Tibial nerve (tissue), 4 donors: ENCODE results near the gene SOWAHB. TPM values are rescaled to one million over a fixed set of nuclear protein-coding genes. Genes with fewer than 3 reads are reported as not detected.

ENCODE experiments used
- DNase-seq, 2 donors: peaks; one replicate each; pipeline ENCODE4 v3.0.0-alpha.2; 2019; ENCODE audit warnings: low spot score in 2 of 2
- H3K27ac ChIP-seq, 4 donors: fragments of 200-600 bp; sonication (generic) in 3 of 4; one replicate each; pipeline ENCODE4 v1.5.1; 2017 to 2019; ENCODE audit warnings: mild to moderate bottlenecking in 1 of 4
- H3K27me3 ChIP-seq, 2 donors: fragments of 200-600 bp; sonication (generic) in 1 of 2; one replicate each; pipeline versions ENCODE4 v1.5.1 to v1.6.0; 2017 to 2019
- H3K36me3 ChIP-seq, 3 donors: fragments of 200-600 bp; sonication (generic); one replicate each; pipeline ENCODE4 v1.5.1; 2018 to 2019
- H3K4me1 ChIP-seq, 4 donors: fragments of 200-600 bp; sonication (generic) in 3 of 4; one replicate each; pipeline ENCODE4 v1.5.1; 2017 to 2019
- H3K4me3 ChIP-seq, 4 donors: fragments of 200-600 bp; sonication (generic) in 3 of 4; one replicate each; pipeline ENCODE4 v1.5.1; 2017 to 2019; ENCODE audit warnings: mild to moderate bottlenecking in 1 of 4, moderate library complexity in 1 of 4
- H3K9me3 ChIP-seq, 4 donors: fragments of 200-600 bp; sonication (generic) in 3 of 4; one replicate each; pipeline ENCODE4 v1.5.1; 2017 to 2019
- CTCF ChIP-seq, 5 experiments: fragments of 200-600 bp in 3 of 5; fragments of 450-650 bp in 2 of 5; sonication (generic) in 3 of 5; IDR thresholded peaks; one replicate each; pipeline ENCODE4 v1.5.1; 2016 to 2019; ENCODE audit warnings: antibody characterized with exemption in 5 of 5, mild to moderate bottlenecking in 3 of 5, moderate library complexity in 2 of 5
- EP300 ChIP-seq, 2 donors: sonication (generic); formaldehyde crosslinking; IDR thresholded peaks; one replicate each; pipeline ENCODE4 v1.6.1; 2017; ENCODE audit warnings: antibody characterized with exemption in 2 of 2, mild to moderate bottlenecking in 1 of 2
- POLR2A ChIP-seq, 2 donors: fragments of 450-650 bp; IDR thresholded peaks; one replicate each; pipeline ENCODE4 v1.6.1; 2017; ENCODE audit warnings: antibody characterized with exemption in 2 of 2, mild to moderate bottlenecking in 2 of 2, moderate library complexity in 2 of 2
- WGBS, 2 donors: methylation state at CpG; one replicate each; pipeline ENCODE4 v1.1.5; 2018; 5-methylcytosine and 5-hydroxymethylcytosine counted together
- total RNA-seq, 4 donors: library from RNA; depleted of rRNA; stranded (reverse); fragments of >200 nt; gene quantifications; one replicate each; pipeline ENCODE4 v1.1.0, GENCODE V29; 2016

Gene SOWAHB
- total RNA-seq, 4 donors from 2014 or later, result 0.21 to 0.90 TPM; not detected in 2

- H3K27me3 ChIP-seq, result no peaks in the 10 kb centered on the region
- no peaks in the 10 kb centered on the region for H3K4me1 ChIP-seq
- H3K27ac ChIP-seq, result no peak overlapping the region
- no peak for TF ChIP-seq CTCF (IDR thresholded peaks at IDR 0.05)
- no peak for TF ChIP-seq EP300 (IDR thresholded peaks at IDR 0.05)
- no peak for TF ChIP-seq POLR2A (IDR thresholded peaks at IDR 0.05)
- DNase-seq, result no peak
- no peaks in the 10 kb centered on the region for H3K36me3 ChIP-seq
- H3K4me3 ChIP-seq, result no peak overlapping the region
- H3K9me3 ChIP-seq, result no peaks in the 10 kb centered on the region
- WGBS, 2 donors, result 92 to 96% methylated on average over 5 of the region's 5 CpGs
These were observed 25.8 kb upstream of the SOWAHB start for GRCh38 chr4:76923619-76924357.

- no peak overlapping the region for H3K4me3 ChIP-seq
- no peak overlapping the region for H3K27ac ChIP-seq
- no peak for TF ChIP-seq POLR2A (IDR thresholded peaks at IDR 0.05)
- no peak for TF ChIP-seq CTCF (IDR thresholded peaks at IDR 0.05)
- no peak for TF ChIP-seq EP300 (IDR thresholded peaks at IDR 0.05)
- DNase-seq, result no peak
- H3K9me3 ChIP-seq, result no peaks in the 10 kb centered on the region
- H3K4me1 ChIP-seq, result no peaks in the 10 kb centered on the region
- no peaks in the 10 kb centered on the region for H3K27me3 ChIP-seq
- no peaks in the 10 kb centered on the region for H3K36me3 ChIP-seq
These were observed 22.8 kb upstream of the SOWAHB start for GRCh38 chr4:76920715-76921114.

- TF ChIP-seq POLR2A (IDR thresholded peaks at IDR 0.05) (no peak), EP300 (IDR thresholded peaks at IDR 0.05) (no peak), CTCF (IDR thresholded peaks at IDR 0.05) (no peak)
- peaks cover 0 to 6% (median 0%) of the 10 kb centered on the region in 4 donors for H3K9me3 ChIP-seq
- H3K27ac ChIP-seq, result no peak overlapping the region
- H3K4me3 ChIP-seq, result no peak overlapping the region
- 95 to 100% methylated on average over 1 of the region's 1 CpG for WGBS, 2 donors
- no peaks in the 10 kb centered on the region for H3K4me1 ChIP-seq
- H3K27me3 ChIP-seq, result no peaks in the 10 kb centered on the region
- DNase-seq, result no peak
- H3K36me3 ChIP-seq, result no peaks in the 10 kb centered on the region
These were observed 11.8 kb upstream of the SOWAHB start for GRCh38 chr4:76909711-76910110.

GRCh38 chr4:76905521-76905920 is 7.6 kb upstream of the SOWAHB start:
- Histone ChIP-seq H3K4me1 (no peaks in the 10 kb centered on the region), H3K4me3 (no peak overlapping the region), H3K27ac (no peak overlapping the region), H3K36me3 (no peaks in the 10 kb centered on the region), H3K9me3 (peaks cover 0 to 6% (median 0%) of the 10 kb centered on the region in 4 donors), H3K27me3 (no peaks in the 10 kb centered on the region)
- WGBS, 2 donors, result 24 to 32% methylated on average over 1 of the region's 1 CpG
- TF ChIP-seq EP300 (IDR thresholded peaks at IDR 0.05) (no peak), CTCF (IDR thresholded peaks at IDR 0.05) (no peak), POLR2A (IDR thresholded peaks at IDR 0.05) (no peak)
- no peak for DNase-seq

GRCh38 chr4:76904646-76905190 is 6.8 kb upstream of the SOWAHB start:
- H3K36me3 ChIP-seq, result no peaks in the 10 kb centered on the region
- TF ChIP-seq EP300 (IDR thresholded peaks at IDR 0.05), result no peak
- no peak for TF ChIP-seq CTCF (IDR thresholded peaks at IDR 0.05)
- TF ChIP-seq POLR2A (IDR thresholded peaks at IDR 0.05), result no peak
- H3K27ac ChIP-seq, result no peak overlapping the region
- 78 to 80% methylated on average over 4 of the region's 4 CpGs for WGBS, 2 donors
- DNase-seq, result no peak
- no peaks in the 10 kb centered on the region for H3K4me1 ChIP-seq
- H3K4me3 ChIP-seq, result no peak overlapping the region
- H3K9me3 ChIP-seq, result peaks cover 0 to 6% (median 0%) of the 10 kb centered on the region in 4 donors
- H3K27me3 ChIP-seq, result no peaks in the 10 kb centered on the region
